ENCODE results near the gene PTPN23.

GRCh38 chr3:47384425-47384824, 3.6 kb downstream of the PTPN23 start:
- TF ChIP-seq, protein P1, sequence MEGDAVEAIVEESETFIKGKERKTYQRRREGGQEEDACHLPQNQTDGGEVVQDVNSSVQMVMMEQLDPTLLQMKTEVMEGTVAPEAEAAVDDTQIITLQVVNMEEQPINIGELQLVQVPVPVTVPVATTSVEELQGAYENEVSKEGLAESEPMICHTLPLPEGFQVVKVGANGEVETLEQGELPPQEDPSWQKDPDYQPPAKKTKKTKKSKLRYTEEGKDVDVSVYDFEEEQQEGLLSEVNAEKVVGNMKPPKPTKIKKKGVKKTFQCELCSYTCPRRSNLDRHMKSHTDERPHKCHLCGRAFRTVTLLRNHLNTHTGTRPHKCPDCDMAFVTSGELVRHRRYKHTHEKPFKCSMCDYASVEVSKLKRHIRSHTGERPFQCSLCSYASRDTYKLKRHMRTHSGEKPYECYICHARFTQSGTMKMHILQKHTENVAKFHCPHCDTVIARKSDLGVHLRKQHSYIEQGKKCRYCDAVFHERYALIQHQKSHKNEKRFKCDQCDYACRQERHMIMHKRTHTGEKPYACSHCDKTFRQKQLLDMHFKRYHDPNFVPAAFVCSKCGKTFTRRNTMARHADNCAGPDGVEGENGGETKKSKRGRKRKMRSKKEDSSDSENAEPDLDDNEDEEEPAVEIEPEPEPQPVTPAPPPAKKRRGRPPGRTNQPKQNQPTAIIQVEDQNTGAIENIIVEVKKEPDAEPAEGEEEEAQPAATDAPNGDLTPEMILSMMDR (IDR thresholded peaks at IDR 0.05) = no peak
- TF ChIP-seq POLR2A (IDR thresholded peaks at IDR 0.05) = no peak
